ENCODE data around the gene STRA6. TPM values are rescaled to one million over a fixed set of nuclear protein-coding genes. Genes with fewer than 3 reads are reported as not detected.
"Not testable (repeated sequence)": the region's sequence is repeated elsewhere in the genome, so short reads cannot be mapped to it uniquely, and the experiment has no call there.

STRA6 gene
- total RNA-seq, 1 experiment from 2014 or later = 0.29 TPM

- Histone ChIP-seq H3F3A (ENCODE audit: low read length, unreplicated experiment) (no peaks in the 10 kb centered on the region), H3K27ac (ENCODE audit: low read length) (no peak overlapping the region), H3K79me2 (ENCODE audit: low read length) (no peaks in the 10 kb centered on the region), H3K36me3 (ENCODE audit: low read depth, low read length) (no peaks in the 10 kb centered on the region), H3K9me2 (replicated peaks; ENCODE audit: low read length) (no peaks in the 10 kb centered on the region), H4K20me1 (ENCODE audit: low read length) (no peaks in the 10 kb centered on the region), H2AFZ (ENCODE audit: low read length) (no peak overlapping the region), H3K4me3 (ENCODE audit: low read length) (no peak overlapping the region), H3K9me3 (ENCODE audit: low read length) (no peaks in the 10 kb centered on the region), H3K9ac (ENCODE audit: low read length) (no peak overlapping the region), H3K4me1 (ENCODE audit: insufficient read depth, low read length) (no peaks in the 10 kb centered on the region), H3K4me2 (ENCODE audit: low read length) (no peak overlapping the region), H3K27me3 (ENCODE audit: low read length) (no peaks in the 10 kb centered on the region)
- BruUV-seq (replicated peaks) = no TSS peak
- intact Hi-C loops (cut with micrococcal nuclease) = no loop called here
- POLR2A ChIA-PET (ENCODE audit: unreplicated experiment) = no interaction called here
- ATAC-seq = no peak
- TF ChIP-seq CTCF (conservative IDR thresholded peaks at IDR 0.05; ENCODE audit: low read depth, low read length) = no peak
- DNase-seq = no peak
- CTCF ChIA-PET = no interaction called here
Observed at GRCh38 chr15:74165461-74165860, 37.1 kb downstream of the STRA6 start.

GRCh38 chr15:74162195-74162536, 40.4 kb downstream of the STRA6 start:
- H3K27ac ChIP-seq (ENCODE audit: low read length); CTCF ChIA-PET; H3F3A ChIP-seq (ENCODE audit: low read length, unreplicated experiment); H3K4me3 ChIP-seq (ENCODE audit: low read length); H3K9me2 ChIP-seq (replicated peaks; ENCODE audit: low read length); H3K27me3 ChIP-seq (ENCODE audit: low read length); BruUV-seq (replicated peaks); H3K79me2 ChIP-seq (ENCODE audit: low read length); H3K9ac ChIP-seq (ENCODE audit: low read length); H3K9me3 ChIP-seq (ENCODE audit: low read length); ATAC-seq; H4K20me1 ChIP-seq (ENCODE audit: low read length); H3K36me3 ChIP-seq (ENCODE audit: low read depth, low read length); POLR2A ChIA-PET (ENCODE audit: unreplicated experiment); H3K4me1 ChIP-seq (ENCODE audit: insufficient read depth, low read length); DNase-seq; H3K4me2 ChIP-seq (ENCODE audit: low read length); H2AFZ ChIP-seq (ENCODE audit: low read length); intact Hi-C loops (cut with micrococcal nuclease): not testable (repeated sequence)

- BruUV-seq (replicated peaks); H3K9ac ChIP-seq (ENCODE audit: low read length); H3K36me3 ChIP-seq (ENCODE audit: low read depth, low read length); ATAC-seq; H3K27ac ChIP-seq (ENCODE audit: low read length); H3K79me2 ChIP-seq (ENCODE audit: low read length); H4K20me1 ChIP-seq (ENCODE audit: low read length); H3F3A ChIP-seq (ENCODE audit: low read length, unreplicated experiment); H3K9me2 ChIP-seq (replicated peaks; ENCODE audit: low read length); DNase-seq; H2AFZ ChIP-seq (ENCODE audit: low read length); CTCF ChIA-PET; H3K4me1 ChIP-seq (ENCODE audit: insufficient read depth, low read length); H3K4me2 ChIP-seq (ENCODE audit: low read length); H3K4me3 ChIP-seq (ENCODE audit: low read length); H3K27me3 ChIP-seq (ENCODE audit: low read length); POLR2A ChIA-PET (ENCODE audit: unreplicated experiment); H3K9me3 ChIP-seq (ENCODE audit: low read length); intact Hi-C loops (cut with micrococcal nuclease): not testable (repeated sequence)
Observed at GRCh38 chr15:74160390-74160789, 42.2 kb downstream of the STRA6 start.

- ATAC-seq (no peak), DNase-seq (no peak)
- H3K27ac ChIP-seq (ENCODE audit: low read length) = no peak overlapping the region
- no peaks in the 10 kb centered on the region for H3K27me3 ChIP-seq (ENCODE audit: low read length)
- no peak overlapping the region for H2AFZ ChIP-seq (ENCODE audit: low read length)
- ChIA-PET CTCF (no interaction called here), POLR2A (ENCODE audit: unreplicated experiment) (no interaction called here)
- no peaks in the 10 kb centered on the region for H3K4me1 ChIP-seq (ENCODE audit: insufficient read depth, low read length)
- no TSS peak for BruUV-seq (replicated peaks)
- H3K9me2 ChIP-seq (replicated peaks; ENCODE audit: low read length) = no peaks in the 10 kb centered on the region
- H3F3A ChIP-seq (ENCODE audit: low read length, unreplicated experiment) = no peaks in the 10 kb centered on the region
- no peaks in the 10 kb centered on the region for H3K79me2 ChIP-seq (ENCODE audit: low read length)
- H3K4me2 ChIP-seq (ENCODE audit: low read length) = no peak overlapping the region
- H3K9me3 ChIP-seq (ENCODE audit: low read length) = no peaks in the 10 kb centered on the region
- no peak overlapping the region for H3K9ac ChIP-seq (ENCODE audit: low read length)
- intact Hi-C loops (cut with micrococcal nuclease) = no loop called here
- TF ChIP-seq EZH2phosphoT487 (IDR thresholded peaks at IDR 0.05; ENCODE audit: borderline replicate concordance, low read length) (no peak), CTCF (conservative IDR thresholded peaks at IDR 0.05; ENCODE audit: low read depth, low read length) (no peak), EZH2 (IDR thresholded peaks at IDR 0.05; ENCODE audit: low read length, unreplicated experiment) (no peak)
- H3K36me3 ChIP-seq (ENCODE audit: low read depth, low read length) = no peaks in the 10 kb centered on the region
- H3K4me3 ChIP-seq (ENCODE audit: low read length) = no peak overlapping the region
- H4K20me1 ChIP-seq (ENCODE audit: low read length) = no peaks in the 10 kb centered on the region
Observed at GRCh38 chr15:74159773-74160172, 42.8 kb downstream of the STRA6 start.
